DMS153 treated with DMSO at 0.1 percent for 48 hours (cell line): ENCODE results near the gene FERMT1.
"Not testable (repeated sequence)": the region's sequence is repeated elsewhere in the genome, so short reads cannot be mapped to it uniquely, and the experiment has no call there.

Experiments
- DNase-seq: peaks from one replicate; lab custom pipeline; 2025; ENCODE audit not compliant: unreplicated experiment; lab: John Stamatoyannopoulos, UW

The FERMT1 gene

GRCh38 chr20:6040958-6041807 is 81.6 kb downstream of the FERMT1 start:
- no peak for DNase-seq

GRCh38 chr20:6040540-6040939 is 82.3 kb downstream of the FERMT1 start:
- DNase-seq, result no peak

- DNase-seq, result no peak
These were observed 83.1 kb downstream of the FERMT1 start for GRCh38 chr20:6039766-6040165.

DNA sequence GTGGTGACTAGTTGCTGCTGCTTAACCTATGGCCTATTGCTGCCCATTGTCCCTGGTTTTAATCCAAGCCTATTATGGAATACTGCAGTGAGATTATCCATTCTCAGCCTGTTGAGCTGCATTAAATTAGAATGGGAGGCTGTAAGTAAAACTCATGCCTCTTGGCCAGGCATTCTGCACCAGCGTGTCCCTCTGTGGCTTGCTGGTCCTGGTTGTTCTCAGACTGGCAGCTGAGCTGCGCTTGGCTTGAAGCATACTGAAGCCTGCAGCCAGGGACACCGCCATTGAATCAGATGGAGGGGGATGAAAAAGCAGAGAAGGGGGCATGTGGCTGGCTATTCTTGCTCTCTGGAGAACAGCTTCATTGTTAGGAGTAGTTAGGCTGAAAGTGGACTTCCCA is 84.6 kb downstream of the FERMT1 start:
- DNase-seq, result no peak

GRCh38 chr20:6037082-6037481 is 85.7 kb downstream of the FERMT1 start:
- DNase-seq, result no peak

DNA sequence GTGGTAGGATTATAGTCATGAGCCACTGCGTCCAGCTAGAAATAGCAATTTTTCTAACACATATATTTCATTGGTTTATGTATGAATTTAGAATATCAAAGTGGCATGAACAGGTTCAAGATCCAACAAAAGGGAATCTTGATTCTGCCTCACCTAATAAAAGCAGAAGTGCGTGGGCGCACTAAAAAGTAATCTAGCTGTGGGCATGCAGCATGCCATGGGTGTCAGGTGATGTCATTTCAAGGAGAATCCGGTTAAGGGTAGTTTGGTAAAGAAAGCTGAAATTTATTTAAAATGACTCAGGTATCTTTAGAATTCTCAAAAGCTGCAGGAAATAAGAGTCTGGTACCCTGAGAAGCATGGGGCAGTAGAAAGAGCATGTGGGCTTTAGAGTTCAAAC is 86.6 kb downstream of the FERMT1 start:
- DNase-seq, result no peak

DNA sequence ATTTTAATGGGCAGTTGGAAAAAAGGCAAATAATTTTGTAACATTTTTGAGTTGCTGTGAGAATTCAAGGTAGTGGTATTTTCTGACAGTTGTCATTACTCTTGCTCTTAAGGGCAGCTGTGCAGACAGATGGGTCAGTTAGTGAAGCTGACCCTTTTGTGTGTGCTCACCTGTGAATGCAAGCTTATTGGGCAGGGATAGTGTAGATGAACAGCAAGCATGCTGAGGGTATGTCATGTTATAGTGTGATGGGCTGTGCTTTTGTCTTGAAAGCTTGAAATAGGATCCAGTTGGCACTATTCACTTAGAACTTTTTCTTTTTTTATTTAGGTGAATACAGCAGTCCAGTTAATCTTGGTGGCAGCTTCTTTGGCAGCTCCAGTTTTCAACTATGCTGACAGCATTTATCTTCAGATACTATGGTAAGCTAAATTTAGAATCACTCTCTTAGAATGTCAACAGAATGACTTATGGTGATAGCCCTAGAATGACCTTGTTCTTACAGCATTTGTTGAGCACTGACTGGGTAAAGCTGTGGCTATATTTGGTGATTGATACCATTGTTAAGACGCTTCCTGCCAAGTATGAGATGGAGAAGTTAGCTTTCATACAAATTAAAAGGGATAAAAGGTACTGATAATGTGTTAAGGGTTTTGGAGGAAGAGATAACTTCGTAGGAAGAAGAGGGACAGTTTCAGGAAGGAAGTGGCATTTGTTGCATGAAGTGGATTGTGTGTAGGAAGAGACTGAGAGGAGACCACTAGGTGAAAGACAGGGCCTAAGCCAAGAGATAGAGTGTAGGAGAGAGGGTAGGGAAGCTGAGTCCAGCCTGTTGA is 88.5 kb downstream of the FERMT1 start:
- no peak for DNase-seq

DNA sequence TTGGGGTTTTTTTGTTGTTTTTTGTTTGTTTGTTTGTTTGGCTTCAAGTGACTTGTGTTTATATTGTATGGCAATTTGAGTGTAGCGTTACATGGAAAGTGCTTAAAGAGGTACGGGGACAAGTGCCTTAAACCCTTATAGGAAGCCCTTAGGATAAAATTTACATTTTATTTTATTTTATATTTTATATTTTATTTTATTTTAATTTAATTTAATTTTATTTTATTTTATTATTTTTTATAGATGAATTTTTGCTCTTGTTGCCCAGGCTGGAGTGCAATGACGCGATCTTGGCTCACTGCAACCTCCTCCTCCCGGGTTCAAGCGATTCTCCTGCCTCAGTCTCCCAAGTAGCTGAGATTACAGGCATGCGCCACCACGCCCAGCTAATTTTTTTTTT is 89.9 kb downstream of the FERMT1 start:
- DNase-seq, result not testable (repeated sequence)

- DNase-seq, result no peak
These were observed 92.3 kb downstream of the FERMT1 start for GRCh38 chr20:6030453-6031080.

DNA sequence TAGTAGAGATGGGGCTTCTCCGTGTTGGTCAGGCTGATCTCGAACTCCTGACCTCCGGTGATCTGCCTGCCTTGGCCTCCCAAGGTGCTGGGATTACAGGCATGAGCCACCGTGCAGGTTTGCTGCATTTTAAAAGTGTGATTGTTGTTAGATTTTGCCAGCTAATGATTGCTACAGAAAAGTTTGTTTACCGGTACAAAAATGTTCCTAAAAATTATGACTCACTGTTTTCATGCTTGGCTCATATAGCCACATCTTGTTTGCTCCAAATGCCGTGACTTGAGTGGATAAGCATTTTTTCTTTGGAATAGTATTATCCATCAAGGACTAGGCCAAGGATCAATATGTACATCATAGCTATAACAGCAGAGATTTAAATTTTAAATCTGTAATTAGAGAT is 93.3 kb downstream of the FERMT1 start:
- no peak for DNase-seq

DNA sequence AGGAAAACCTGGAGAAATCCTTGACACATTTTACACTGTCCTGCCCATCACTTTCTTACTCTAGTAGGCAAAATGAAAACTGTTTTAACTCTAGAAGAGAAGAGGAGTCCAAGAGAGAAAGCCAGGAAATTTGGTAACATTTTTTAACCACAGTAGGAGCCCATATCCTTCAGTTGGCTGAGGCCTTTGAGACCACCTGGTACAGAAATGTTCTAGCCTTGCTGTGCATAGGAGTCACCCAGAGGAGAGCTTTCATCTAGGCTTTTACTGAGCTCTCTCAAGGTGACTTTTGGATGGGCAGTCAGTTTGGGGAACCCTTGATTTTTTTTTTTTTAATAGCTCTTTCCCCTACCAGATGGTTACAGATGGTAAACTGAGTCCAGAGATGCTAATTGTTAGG is 94.0 kb downstream of the FERMT1 start:
- DNase-seq, result no peak

- DNase-seq, result no peak
These were observed 96.8 kb downstream of the FERMT1 start for GRCh38 chr20:6026051-6026450.
